Islet of Langerhans (tissue), 1 donor: Measurements from ENCODE around the gene SFXN5.

ENCODE experiments used
- FAIRE-seq: peaks from one replicate; lab custom pipeline; 2011; peaks lifted over from hg19 to GRCh38; lab: Jason Lieb, UNC

Gene SFXN5

GRCh38 chr2:72973566-72974435 is 97.7 kb downstream of the SFXN5 start:
- no peak for FAIRE-seq

GRCh38 chr2:72973137-72973535 is 98.4 kb downstream of the SFXN5 start:
- no peak for FAIRE-seq

DNA sequence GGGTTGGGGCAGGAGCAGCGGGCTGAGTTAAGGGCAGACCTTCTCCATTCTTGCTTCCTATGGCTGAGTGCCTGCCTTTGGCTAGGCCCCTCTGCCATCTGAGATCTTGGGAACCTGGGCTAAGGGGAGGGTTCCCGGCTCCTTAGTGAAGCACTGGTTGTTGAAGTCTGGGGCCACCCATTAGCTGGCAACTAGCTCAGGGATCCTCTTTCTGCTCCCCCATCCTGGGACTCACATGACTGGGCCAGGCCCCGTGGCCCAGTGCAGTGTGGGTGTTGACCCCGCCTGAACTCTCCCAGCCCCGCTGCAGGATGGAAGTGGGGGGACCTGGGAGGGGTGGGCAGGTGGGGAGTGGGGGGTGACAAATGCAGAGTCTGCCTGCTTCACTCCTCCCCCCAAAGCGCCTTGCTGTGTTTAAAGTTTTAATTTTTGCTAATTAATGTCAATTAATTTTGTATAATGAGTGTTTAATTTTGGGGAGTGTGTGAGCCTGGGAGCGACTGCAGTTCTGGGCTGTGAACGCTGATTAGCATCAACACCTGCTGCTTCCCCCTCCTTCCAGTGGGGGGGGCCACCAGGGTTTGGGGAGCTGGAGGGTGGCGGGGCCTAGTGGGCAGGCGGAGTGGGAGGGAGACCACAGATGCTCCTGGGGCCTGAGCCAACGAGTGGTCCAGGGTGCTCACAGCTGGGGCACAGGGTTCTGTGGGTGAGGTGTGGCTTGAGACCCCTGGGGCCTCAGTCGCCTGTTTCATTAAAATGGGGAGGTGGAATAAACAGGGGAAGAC is 99.0 kb downstream of the SFXN5 start:
- no peak for FAIRE-seq

DNA sequence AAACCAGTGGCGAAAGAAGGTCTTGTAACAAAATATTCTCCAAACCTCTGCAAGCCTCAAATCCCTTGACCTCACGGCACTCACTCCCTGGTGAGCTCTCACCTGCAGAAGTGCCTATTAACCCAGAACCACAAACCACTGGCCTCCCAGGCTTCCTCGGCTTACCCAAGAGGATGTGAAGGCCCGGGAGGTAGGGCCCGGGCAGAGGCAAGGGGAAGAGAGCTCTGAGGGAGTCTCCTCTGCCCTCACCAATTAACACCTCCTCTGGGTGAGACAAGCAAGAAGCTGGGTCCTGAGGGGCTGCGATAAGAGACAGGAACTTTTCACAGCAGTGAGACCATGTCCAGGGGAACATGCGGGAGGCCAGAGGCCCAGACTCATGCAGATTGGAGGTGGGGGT is 100.5 kb downstream of the SFXN5 start:
- FAIRE-seq = no peak

DNA sequence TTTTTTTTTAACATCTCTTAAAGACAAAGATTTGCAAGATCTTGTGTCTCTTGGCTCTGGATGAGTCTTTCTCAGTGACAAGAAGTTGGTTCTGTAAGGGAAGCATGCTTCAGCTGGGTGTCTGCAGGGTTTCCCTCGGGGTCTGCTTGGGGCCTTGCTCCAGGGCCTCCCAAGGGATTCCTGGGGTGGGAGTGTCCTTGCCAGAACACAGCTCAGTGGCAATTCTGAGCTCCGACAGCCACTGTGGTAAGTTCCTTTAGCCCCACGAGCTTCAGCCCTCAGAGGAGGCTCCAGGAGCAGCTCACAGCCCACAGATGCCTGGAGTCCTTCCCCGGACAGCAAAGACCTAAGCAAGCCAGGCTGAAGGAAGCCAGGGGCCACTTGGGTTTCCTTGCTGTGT is 101.8 kb downstream of the SFXN5 start:
- FAIRE-seq = no peak

DNA sequence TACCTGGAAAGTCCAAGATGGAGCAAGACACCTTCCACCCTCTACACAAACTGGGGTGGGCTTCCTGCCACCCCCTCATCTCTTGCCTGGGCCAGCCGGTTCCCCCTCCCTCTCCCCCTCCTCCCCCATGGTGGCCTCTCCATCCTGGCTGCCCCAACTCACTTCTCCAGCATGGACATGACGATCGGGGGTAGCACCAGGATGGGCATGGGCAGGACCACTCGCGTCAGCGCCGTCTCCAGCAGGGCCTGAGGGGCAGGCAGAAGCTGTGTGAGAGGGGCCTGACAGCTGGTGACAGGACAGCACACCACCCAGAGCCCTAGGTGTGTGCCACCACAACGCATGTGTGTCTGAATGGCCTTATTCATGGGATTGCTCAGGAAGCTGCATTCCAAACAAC is 103.2 kb downstream of the SFXN5 start:
- FAIRE-seq = no peak

DNA sequence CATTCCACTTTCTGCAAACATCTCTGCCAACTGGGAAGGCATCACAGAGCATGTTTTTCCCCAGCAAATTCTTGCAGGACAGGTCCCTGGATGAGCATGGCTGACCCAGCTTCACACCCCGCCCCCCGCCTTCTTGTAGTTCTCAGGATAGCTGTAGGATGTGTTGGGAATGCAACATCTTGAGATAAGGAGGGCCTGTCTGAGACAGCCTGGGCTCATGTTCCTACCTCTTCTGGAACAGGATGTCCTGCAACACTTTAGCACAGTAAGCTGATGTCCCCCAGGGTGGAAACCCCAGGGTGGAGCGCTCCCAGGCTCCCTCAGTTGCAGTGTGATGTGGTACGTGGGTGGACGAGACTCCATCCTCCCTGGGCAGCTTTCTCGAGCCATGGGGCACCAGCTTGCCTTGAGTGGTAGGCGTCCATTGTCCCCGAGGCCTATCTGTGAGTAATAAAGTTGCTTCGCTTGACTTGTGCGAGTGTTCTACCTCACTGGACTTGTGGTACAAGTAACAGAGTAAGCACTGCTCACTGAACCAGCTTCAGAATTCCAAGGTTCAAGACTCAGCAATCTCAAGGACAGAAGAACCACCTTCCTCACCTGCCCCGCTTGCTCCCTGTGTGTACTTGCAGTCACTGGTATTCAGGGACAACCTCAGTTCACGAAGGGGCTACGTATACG is 105.6 kb downstream of the SFXN5 start:
- FAIRE-seq = no peak

DNA sequence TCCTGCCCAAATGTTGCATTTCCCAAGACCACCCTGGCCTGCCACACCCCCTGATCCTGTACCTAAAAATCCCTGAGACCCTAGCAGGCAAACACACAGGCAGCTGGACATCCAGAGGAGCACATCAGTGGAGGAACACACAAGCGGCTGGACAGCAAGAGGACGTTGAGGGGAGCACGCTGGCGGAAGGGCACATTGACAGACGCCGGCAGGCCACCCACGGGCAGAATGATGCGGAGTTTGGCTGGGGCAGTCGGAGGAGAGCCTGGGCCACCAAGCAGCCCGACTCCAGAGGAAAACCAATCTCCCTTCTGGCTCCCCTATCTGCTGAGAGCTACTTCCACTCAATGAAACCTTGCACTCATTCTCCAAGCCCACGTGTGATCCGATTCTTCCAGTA is 106.5 kb downstream of the SFXN5 start:
- FAIRE-seq = no peak

DNA sequence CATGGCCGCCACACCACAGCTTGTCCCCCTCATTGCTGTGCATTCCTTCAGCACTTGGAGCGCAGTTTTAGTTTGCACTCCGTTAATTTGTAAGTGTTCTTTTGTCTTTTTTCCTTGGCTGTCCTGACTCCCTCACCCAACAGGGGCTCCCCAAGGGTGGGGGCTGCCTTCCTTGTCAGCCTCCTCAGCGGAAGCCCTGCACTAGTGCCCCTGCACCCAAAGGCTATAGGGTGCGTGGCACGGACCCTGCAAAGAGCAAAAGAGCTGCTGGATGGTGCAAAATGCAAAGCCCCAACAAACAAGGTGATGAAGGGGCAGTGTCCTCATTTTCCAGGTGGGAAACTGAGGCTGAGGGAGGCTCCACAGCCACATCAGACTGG is 107.4 kb downstream of the SFXN5 start:
- FAIRE-seq = no peak

DNA sequence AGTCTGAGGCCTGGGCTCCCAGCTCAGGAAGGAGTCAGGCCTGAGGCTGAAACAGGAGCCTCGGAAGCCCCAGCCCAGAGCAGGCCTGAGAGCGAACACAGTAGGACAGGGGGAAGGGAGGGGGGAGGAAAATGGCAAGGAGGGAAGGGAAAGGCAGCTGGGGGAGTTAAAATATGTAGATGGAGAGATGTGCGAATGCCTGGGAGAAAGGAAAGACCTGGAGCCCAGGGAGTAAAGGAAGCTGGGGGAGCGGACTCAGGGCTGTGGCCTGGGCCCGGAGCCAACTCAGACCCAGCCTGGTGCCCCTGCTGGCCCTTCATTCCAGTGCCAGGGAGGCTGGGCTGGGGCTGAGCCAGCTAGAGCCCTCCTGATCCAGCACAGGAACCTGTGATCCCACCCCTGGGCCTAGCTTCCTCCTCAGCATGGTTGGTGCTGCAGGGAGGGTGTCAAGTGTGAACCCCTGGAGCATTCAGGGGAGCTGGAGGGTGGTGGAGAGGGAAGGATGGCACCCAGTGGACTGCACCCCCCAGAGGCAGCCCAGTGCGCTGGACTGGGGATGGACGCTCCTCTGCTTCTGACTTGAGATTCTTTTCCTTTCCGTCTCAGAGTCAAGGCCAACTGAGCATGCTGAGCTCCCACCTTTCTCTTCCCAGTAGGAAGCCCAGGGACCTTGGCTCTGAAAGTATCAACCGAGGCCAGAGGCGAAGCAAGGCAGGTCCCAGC is 107.9 kb downstream of the SFXN5 start:
- no peak for FAIRE-seq

GRCh38 chr2:72962911-72963310 is 108.6 kb downstream of the SFXN5 start:
- FAIRE-seq = no peak

- no peak for FAIRE-seq
Measured at GRCh38 chr2:72961853-72962468, 109.6 kb downstream of the SFXN5 start.

DNA sequence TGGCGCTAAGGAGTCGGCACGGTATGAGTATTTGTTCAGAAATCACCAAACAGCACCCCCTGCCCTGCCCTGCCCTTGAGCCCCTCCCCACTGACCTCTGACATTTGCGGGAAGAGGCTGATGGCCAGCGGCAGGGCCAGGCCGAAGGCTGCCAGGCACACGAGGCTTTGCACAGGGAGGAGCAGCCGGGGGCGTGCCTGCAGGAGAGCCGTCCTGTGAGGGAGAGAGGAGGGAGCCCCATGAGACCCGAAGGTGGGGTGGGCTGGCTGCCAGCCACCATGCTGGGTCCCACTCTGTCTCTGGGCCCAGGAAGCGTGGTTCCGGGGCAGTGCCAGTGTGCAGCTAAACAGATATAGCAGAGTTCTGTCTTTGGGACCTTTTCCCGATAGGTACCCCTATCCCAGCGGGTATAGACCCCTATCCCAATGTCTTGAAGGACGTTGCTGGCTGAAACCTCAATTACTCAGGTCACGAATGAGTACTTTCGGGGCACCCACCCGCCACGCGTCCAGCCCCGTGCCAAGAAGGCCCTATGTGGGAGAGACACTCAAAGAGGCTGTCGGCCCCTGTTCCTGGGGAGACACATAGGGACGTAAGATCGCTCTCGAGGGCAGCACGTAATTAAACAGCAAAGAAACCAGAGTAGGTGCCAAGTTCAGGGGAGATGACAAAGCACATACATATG is 110.3 kb downstream of the SFXN5 start:
- FAIRE-seq = no peak

DNA sequence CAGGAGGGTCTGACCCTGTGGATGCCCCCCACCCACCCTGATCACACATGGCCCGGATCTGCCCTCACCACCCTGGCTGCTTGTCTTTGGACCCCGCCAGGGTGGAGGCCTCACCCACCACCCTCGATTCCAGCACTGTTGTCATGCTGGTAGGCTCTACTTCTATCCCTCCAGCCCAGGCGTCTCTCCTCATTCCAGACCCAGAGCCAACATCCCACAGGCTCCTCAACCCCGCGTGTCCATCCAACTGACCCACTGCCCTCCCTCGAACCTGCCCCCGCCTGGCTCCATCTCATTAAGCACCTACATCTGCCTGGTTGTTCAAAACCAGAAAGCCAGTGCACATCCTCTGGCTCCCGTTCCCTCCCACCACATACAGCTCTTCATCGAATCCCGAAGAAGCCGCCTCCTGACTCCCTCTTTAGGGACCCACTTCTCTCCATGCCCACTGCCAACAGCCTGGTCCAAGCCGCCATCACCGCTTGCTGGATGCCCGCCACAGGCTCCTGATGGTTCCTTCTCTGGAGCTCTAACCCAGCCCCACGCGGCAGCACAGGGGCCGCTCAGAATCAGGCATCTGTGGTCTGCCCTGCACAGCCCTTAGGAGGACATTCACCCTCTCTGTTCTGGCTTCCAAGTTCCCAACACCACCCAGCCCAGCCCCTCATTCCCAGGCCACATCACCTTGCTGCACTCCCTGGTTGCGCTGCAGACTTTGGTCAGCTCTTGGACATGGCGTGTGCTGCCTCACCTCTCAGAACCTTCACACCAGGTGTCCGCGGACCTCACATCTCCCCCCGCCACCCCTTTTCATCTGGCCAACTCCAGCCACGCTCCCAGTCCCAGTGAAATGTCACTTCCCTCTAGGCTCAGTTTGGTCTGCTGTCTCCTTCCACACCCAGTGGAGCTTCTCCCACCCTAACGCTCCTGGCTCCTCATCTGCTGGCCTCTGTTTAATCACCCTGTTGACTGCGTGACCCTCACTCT is 111.2 kb downstream of the SFXN5 start:
- no peak for FAIRE-seq

- no peak for FAIRE-seq
Measured at GRCh38 chr2:72959554-72959953, 112.0 kb downstream of the SFXN5 start.

DNA sequence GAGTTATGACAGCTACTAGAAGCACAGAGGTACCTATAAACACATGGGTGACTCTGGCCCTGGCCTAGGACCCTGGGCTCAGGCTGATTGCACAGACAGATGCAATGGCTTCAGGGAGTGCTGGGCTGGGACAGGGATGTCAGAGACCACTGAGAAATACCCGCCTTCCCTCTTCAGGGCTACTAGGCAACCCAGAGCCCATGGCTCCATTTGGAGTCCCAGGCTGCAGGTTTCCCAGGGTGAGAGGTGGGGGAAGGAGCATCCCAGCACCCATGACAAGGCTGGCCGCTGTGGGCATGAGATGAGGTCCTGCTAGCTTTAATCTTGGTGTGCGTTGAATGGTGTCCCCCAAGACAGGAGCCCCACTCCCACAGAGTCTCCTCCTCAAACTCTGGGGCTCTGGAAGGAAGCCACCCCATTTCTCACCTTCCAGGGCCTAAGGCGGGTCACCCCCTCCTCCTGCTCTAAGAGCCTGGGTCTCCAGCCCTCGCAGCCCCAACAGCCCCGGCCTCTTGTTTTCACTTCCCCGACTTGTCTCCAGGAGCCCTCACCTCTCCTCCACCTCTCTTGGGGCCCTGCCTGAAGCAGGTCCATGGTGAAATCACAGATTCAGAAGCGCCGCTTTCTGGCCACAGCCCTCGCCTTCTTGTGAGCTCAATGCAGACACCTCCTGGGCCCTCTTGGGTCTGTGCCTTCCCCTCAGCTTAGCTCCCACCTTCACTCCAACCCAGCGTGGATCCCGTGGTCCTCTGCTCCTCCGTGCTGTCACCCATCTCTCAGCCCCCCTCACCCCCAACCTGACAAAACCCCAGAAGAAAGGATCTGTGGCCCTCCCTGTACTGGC is 112.7 kb downstream of the SFXN5 start:
- no peak for FAIRE-seq

DNA sequence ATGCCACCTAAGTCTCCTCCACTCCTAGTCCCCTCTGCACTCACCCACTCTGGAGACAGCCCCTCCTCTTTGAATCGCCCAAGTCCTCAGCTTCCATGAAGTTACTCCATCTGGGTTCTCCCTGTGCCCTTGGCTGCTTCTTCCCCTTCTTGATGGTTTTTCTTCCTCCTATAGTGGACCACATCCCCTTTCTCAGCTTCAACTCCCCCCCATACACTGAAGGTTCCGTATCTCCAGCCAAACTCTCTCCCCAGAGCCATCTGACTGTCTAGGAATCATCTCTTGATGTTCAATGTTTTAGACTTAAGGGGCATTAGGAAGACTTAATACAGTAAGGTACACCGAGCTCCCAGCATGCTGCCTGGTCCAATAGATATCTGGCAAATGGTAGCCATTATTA is 114.6 kb downstream of the SFXN5 start:
- no peak for FAIRE-seq

DNA sequence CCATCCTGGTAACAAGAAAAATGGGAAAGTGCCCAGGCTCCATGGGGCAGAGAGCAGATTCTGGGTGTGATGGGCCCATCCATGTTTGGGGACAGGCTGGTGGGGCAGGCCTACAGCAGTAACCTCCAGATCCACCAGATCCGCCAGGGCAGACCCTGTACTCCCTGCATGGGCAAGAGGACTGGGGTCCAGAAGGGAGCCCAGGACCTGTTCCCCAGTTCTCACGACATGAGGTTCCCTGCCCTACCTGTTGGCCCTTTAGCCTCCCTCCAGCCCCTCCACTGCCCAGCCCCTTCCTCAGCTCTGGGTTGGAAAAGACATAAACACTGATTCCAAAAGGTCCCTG is 115.5 kb downstream of the SFXN5 start:
- FAIRE-seq = no peak
